ENCODE results near the gene BAIAP2. TPM values are rescaled to one million over a fixed set of nuclear protein-coding genes. Genes with fewer than 3 reads are reported as not detected.

The BAIAP2 gene
- total RNA-seq, 1 donor from 2014 or later = 48.7 TPM

GRCh38 chr17:81127133-81127455 lies 92.1 kb downstream of the BAIAP2 start:
- FAIRE-seq (no peak), DNase-seq (ENCODE audit: low read depth) (no peak)
- Histone ChIP-seq H3K27me3 (ENCODE audit: control insufficient read depth, insufficient read depth, low read length) (peaks cover 1% of the 10 kb centered on the region), H3K4me3 (ENCODE audit: low read depth, low read length) (no peak overlapping the region), H3K36me3 (ENCODE audit: control insufficient read depth, insufficient read depth, low read length) (no peaks in the 10 kb centered on the region)
- no peak for TF ChIP-seq CTCF (IDR thresholded peaks at IDR 0.05; ENCODE audit: insufficient read depth, low read length, severe bottlenecking)

GRCh38 chr17:81127526-81128177 lies 92.7 kb downstream of the BAIAP2 start:
- Histone ChIP-seq H3K36me3 (ENCODE audit: control insufficient read depth, insufficient read depth, low read length) (no peaks in the 10 kb centered on the region), H3K27me3 (ENCODE audit: control insufficient read depth, insufficient read depth, low read length) (peaks cover 1% of the 10 kb centered on the region), H3K4me3 (ENCODE audit: low read depth, low read length) (no peak overlapping the region)
- no peak for TF ChIP-seq CTCF (IDR thresholded peaks at IDR 0.05; ENCODE audit: insufficient read depth, low read length, severe bottlenecking)
- DNase-seq (ENCODE audit: low read depth) (no peak), FAIRE-seq (no peak)

- H3K4me3 ChIP-seq (ENCODE audit: low read depth, low read length) = no peak overlapping the region
- no peak for FAIRE-seq
- H3K27me3 ChIP-seq (ENCODE audit: control insufficient read depth, insufficient read depth, low read length) = peaks cover 1% of the 10 kb centered on the region
- H3K36me3 ChIP-seq (ENCODE audit: control insufficient read depth, insufficient read depth, low read length) = no peaks in the 10 kb centered on the region
- TF ChIP-seq CTCF (IDR thresholded peaks at IDR 0.05; ENCODE audit: insufficient read depth, low read length, severe bottlenecking) = no peak
- DNase-seq (ENCODE audit: low read depth) = no peak
Observed at GRCh38 chr17:81128338-81128737, 93.4 kb downstream of the BAIAP2 start.

DNA sequence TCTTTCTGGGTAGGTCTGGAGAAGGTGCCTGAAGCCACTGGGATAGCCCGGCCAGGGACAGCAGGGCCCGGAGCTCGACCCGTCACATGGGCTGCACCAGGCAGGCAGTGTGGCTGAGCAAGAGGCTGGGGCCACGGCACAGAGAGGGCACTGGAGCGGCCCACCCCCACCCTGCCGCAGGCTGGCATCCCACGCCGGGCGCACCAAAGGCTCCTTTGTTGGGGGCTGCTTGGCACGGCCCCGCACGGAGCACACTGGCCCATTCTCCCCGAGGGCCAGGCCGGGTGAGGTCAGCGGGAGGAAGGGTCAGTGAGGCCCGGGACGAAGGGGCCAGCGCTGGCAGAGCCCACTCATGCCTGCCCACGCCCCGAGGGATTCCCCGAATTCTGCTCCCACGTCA lies 93.8 kb downstream of the BAIAP2 start:
- DNase-seq (ENCODE audit: low read depth) (no peak), FAIRE-seq (no peak)
- peaks cover 1% of the 10 kb centered on the region for H3K27me3 ChIP-seq (ENCODE audit: control insufficient read depth, insufficient read depth, low read length)
- H3K36me3 ChIP-seq (ENCODE audit: control insufficient read depth, insufficient read depth, low read length) = no peaks in the 10 kb centered on the region
- TF ChIP-seq CTCF (IDR thresholded peaks at IDR 0.05; ENCODE audit: insufficient read depth, low read length, severe bottlenecking) = no peak
- H3K4me3 ChIP-seq (ENCODE audit: low read depth, low read length) = no peak overlapping the region

- no peak for TF ChIP-seq CTCF (IDR thresholded peaks at IDR 0.05; ENCODE audit: insufficient read depth, low read length, severe bottlenecking)
- no peak for FAIRE-seq
- Histone ChIP-seq H3K4me3 (ENCODE audit: low read depth, low read length) (no peak overlapping the region), H3K36me3 (ENCODE audit: control insufficient read depth, insufficient read depth, low read length) (no peaks in the 10 kb centered on the region), H3K27me3 (ENCODE audit: control insufficient read depth, insufficient read depth, low read length) (peaks cover 1% of the 10 kb centered on the region)
- DNase-seq (ENCODE audit: low read depth) = no peak
Observed at GRCh38 chr17:81129289-81129688, 94.3 kb downstream of the BAIAP2 start.

GRCh38 chr17:81129711-81130367 lies 94.9 kb downstream of the BAIAP2 start:
- H3K36me3 ChIP-seq (ENCODE audit: control insufficient read depth, insufficient read depth, low read length) = no peaks in the 10 kb centered on the region

More at GRCh38 chr17:81129711-81130367, 94.9 kb downstream of the BAIAP2 start:
- H3K27me3 ChIP-seq (ENCODE audit: control insufficient read depth, insufficient read depth, low read length) = peaks cover 1% of the 10 kb centered on the region
- FAIRE-seq (no peak), DNase-seq (ENCODE audit: low read depth) (no peak)
- no peak overlapping the region for H3K4me3 ChIP-seq (ENCODE audit: low read depth, low read length)
- no peak for TF ChIP-seq CTCF (IDR thresholded peaks at IDR 0.05; ENCODE audit: insufficient read depth, low read length, severe bottlenecking)

All from bronchial epithelial cell (primary cell).